GM19467 (cell line): ENCODE results near the gene GLT1D1.

Source experiments
- ATAC-seq: cut with Tn5 transposase; IDR thresholded peaks from one replicate; pipeline ENCODE4 v1.9.1; 2021; ENCODE audit warnings: mild to moderate bottlenecking, moderate library complexity; ENCODE audit not compliant: unreplicated experiment

The GLT1D1 gene

DNA sequence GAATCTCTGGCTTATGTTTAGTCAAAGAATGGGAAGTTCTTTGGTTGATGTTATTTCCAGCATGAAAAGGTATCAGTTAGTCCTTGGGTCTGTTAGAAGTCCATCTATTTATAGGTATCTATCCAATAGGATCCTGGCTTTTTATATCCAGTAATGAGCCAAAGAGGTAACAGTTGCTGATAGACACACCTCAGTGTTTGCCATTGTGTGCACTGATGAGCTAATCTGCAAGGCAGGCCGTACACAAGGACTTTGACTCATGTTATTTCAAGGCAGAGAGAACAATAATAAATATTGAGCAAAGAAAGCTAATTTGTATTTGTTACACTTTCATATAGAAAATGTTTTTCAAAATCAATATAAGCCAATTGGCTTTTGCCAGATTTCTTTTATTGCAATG, 56.4 kb downstream of the GLT1D1 start:
- ATAC-seq: no peak

DNA sequence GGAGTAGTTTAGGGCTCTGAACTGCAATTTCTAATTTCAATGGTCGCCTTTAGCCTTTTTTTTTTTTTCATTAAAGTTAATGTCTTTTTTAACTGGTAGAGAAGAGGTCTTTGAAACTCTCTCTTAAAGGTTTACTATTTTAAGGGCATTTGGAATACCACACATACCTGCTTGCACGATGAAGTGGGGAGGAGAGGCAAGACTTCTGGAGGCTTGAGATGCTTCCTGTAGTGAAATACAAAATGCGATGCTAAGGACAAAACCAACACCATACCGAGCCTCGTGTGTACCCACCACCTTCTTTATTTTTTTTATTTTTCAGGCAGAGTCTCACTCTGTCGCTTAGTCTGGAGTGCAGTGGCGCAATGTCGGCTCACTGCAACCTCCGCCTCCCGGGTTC, 57.4 kb downstream of the GLT1D1 start:
- ATAC-seq: no peak

DNA sequence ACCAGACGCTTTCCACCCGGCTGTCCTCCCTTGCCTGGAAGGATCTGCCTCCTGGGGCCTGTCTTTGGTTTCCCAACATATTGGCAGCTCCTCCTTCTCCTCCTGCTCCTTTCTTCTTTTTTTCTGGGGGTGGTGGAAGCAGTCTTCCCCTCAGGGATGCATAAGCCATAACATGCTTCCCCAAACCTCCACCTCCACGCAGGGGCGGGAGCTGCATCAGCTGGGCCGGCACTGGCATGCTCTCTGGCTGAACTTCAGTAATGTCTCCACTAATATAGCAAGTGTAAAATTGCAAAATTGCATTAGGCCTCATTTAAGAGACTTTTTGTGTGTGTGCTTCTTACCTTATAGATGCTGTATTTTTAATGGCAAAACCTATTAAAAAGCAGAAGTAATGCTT, 58.6 kb downstream of the GLT1D1 start:
- no peak for ATAC-seq

DNA sequence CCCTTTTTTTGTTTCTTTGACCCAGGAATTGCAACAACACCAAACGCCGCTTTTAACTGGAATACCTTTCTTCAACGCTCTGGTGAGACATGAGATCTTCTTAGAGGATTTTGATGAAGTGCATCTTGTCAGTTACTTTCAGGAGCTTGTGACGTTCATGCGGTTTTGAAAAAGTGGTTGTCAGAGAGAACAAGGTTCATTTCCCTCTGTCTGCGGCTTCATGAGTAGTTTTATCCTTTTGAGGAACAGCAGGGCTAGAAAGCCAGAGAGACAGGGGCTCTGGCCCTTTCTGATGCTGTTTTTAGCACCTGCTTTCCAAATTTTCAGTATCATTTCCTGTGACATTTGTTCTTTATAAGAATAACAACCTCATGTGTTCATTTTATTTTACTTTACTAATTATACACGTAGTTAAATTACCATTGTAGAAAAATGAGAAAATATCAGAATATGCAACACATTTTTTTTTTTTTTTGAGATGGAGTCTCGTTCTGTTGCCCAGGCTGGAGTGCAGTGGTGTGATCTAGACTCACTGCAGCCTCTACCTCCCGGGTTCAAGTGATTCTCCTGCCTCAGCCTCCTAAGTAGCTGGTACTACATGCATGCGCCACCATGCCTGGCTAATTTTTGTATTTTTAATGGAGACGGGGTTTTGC, 61.8 kb downstream of the GLT1D1 start:
- peak; percentile 94 for ATAC-seq

DNA sequence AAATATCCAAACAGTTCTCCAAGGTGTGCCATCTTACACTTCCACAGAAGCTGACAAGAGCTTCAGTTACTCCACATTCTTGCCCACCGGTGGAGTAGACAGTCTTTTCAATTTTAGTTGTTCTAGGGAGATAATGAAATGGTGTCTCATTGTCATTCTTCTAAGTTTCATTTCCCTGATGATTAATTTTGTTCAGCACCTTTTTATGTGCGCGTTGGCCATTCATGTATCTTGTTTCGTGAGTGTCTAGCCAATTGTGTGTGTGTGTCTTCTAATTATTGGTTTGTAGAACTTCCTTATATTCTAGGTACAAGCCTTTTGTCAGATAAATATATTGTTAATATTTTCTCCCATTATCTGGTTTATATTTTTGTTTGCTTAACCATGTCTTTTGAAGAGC, 63.1 kb downstream of the GLT1D1 start:
- no peak for ATAC-seq

DNA sequence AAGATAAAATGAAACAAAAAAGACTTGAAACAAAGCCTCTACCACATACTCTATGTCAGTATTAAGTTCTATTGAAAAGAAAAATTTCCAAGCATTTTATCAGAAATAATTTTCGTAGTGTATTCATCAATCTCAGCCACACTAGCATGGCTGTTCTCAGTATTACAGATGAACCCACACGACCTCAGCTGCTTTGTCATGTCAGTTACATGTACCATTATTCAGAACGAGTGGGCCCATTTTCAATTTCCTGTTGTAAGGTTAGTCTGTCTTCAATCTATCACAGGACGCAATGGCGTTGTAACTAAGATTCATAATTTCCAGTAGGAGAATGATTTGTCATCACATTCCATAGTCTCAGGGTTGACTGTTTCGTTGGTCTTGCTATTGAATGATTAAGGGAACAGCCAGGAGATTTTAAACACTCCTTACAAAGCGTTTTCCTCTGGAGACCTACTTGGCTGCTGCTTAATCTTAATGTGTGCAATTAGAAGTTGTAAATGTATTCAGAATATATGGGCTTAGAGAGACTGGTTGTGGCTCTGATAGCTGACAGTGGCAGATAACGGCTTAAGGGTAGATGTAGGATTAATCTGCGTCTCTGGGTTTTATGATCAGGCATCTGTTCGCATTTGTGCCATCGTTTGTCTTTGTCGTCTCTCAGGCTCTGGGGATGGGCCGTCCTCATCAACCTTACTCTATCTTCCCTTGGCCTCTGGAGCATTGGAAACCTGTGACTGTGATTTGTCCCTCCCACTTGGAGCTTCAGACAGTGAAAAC, 65.4 kb downstream of the GLT1D1 start:
- no peak for ATAC-seq

DNA sequence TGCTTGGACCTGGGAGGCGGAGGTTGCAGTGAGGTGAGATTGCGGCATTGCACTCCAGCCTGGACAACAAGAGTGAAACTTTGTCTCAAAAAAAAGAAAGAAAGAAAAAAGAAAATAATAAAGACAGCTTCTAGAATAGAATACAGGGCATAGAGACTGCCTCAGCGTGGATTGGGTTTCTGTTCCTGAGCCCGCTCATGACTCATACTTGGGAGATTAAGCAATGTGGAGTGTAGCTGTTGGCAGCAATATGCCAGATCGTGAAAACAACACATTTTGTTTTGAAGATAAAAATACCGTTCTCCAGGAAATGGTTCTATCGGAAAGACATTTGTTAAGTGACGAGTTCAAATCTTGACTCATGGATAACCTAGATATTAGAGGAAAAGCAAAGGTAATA, 67.2 kb downstream of the GLT1D1 start:
- no peak for ATAC-seq

DNA sequence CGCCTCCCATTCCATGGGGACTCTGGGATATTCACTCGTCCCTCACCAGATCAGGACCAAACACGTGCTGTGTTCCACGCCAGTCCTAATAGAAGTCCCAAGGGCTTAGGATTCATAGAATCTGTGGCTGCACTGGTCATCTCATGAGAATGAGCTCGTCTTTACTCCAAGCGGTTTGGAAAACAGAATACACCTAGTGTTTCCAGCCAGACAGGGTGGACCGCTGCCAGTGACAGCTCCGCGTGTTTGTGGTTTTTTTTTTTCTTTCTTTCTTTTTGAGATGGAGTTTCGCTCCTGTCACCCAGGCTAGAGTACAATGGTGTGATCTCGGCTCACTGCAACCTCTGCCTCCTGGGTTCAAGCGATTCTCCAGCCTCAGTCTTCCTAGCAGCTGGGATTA, 75.1 kb downstream of the GLT1D1 start:
- ATAC-seq: no peak

DNA sequence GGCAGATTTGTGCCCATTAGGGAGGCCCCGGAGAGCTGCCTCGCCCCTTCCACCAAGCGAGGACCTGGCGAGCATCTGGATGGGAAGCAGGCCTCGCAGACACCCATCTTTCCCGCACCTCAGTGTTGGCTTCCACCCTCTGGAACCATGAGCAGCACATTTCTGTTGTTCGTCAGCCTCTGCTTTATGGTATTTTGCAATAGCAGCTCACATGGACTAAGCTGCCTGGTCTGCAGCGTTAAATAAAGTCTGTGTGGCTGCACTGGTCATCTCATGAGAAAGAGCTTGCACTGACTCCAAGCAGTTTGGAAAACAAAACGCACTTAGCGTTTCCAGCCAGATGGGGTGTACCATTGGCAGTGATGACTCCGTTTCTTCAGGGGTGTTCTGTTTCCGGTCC, 75.8 kb downstream of the GLT1D1 start:
- ATAC-seq: no peak

DNA sequence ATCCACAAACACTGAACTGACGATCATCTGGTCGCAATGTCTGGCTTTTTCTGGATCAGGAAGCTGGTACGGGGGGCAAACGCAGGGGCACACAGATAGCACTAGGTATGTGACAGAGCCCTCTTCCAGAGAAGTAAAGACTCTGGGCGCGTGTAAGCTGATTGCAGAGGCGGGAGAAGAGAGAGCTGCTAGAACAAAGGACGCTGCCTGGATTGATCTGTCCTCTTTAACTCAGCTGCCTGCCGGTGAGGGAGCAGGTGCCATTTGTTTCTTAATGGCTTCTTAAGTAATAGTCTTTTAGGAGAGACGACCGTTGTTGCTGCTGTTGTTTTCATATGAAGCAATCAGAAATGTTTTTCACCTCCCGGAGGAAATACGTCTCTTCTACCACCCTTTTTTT, 77.3 kb downstream of the GLT1D1 start:
- ATAC-seq: no peak

DNA sequence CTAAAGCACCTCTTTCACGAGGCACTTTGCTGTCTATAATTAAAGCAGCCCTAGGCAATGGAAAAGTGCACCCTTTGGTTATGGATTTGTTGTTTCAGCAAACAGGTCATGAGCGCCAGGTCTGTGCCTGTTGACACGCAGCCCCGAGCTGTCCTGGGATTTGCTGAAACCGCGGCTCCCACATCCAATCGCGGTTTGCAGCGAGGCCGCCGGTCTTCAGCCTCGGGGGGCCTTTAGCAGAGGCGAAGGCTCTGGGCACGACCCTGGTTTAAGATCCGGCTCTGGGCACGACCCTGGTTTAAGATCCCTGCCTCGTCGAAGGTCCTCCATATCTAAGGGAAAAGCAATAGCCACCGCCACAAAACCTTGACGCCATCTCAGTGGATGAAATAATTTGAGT, 79.2 kb downstream of the GLT1D1 start:
- ATAC-seq: no peak

DNA sequence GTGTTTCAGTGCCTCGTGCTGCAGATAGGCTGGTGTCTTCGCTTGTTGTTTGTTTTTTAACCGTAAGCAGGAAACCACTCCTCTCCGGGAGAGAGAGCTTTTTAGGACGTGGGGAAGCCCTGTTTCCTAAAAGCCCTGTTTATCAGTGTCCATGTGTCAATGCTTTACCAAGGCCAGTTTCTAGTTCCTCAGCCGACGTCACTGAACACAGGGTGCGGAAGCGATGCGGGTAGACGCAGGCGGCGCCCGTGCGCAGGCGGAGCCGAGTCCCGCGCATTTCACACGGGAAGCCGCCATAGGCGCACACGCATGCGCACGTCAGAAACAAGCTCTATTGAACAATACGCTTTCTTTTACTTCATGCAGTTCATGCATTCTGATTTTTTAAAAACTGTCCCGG, 79.8 kb downstream of the GLT1D1 start:
- no peak for ATAC-seq

DNA sequence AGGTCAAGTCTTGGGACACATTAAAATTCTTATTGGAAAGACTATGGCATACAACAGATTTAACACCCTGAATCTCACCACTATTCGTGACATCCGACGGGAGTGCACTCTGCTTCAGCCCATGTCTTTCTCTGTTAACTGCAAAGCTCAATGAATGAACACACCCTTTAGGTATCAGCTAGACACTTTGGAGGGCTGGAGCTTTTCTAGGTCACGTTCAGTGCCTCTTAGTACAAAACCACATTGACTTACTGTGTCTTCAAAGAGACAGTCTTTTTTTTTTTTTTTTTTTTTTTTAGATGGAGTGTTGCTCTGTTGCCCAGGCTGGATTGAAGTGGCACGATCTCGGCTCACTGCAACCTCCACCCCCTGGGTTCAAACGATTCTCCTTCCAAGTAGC, 80.6 kb downstream of the GLT1D1 start:
- ATAC-seq: no peak

DNA sequence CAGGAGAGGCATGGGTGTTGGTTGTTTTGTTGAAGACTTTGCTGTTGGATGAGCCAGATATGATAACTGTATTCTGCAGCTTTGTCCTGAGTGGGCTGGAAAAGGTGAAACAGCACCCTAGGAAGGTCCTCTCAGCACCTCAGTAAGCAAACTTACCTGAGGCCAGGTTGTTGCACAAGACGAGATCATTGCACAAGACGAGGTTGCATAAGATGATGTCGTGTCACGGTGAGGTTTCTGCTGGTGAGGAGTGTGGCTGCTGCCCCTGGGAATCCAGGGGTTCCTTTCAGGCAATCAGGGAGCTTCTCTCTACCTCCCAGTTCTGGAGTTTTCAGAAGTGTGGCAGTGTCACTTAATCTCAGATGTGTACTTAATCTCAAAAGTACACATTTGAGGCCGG, 85.6 kb downstream of the GLT1D1 start:
- ATAC-seq: no peak

DNA sequence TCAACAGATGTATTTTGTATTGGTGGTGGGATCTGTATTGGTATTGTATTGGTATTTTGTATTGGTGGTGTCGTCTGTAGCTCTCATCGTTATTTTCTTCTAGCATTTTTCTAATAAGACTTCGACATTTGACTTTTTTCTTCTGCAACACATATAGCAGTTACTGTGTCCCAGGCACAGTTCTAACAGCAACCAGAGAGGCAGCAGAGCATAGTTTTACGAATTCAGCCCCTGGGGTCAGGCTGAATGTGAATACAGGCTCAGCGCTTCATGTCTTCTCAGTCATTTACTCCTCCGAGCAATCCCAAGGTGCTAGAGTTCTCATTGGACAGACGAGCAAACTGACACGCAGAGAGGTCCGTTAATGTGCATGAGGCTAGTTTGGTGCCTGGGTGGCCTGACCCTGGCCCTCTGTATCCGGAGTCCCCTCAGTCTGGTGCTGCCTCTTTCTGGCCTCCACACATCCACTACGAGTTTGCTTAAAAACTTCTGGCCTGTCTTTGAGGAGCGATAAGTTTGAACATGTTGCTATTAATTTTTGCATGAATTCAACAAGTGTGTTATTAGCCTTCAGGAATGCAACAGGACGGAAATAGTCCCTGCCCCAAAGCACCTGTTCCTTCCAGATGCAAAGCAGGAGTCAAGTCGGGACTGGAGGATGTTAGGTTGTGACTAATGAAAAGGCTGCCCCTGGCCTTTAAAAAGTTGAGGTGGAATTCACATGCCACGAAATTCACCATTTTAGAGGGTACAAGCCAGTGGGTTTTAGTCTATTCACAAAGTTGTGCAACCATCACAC, 87.0 kb downstream of the GLT1D1 start:
- no peak for ATAC-seq

DNA sequence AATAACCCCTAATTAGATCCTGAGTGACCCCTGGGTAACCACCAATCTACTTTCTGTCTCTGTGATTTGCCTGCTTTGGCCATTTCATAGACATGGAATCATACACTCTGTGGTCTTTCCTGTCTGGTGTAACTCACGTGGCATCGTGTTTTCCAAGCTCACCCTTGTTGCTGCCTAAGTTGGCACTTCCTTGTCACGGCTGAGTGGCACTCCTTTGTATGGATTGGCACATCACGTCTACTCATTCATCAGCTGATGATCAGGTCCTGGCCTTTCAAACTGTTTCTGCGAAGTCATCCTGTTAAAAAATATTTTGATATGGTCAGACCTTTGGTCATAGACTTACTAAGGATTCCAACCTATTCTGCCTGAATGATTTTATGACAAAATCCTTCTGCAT, 87.7 kb downstream of the GLT1D1 start:
- no peak for ATAC-seq

DNA sequence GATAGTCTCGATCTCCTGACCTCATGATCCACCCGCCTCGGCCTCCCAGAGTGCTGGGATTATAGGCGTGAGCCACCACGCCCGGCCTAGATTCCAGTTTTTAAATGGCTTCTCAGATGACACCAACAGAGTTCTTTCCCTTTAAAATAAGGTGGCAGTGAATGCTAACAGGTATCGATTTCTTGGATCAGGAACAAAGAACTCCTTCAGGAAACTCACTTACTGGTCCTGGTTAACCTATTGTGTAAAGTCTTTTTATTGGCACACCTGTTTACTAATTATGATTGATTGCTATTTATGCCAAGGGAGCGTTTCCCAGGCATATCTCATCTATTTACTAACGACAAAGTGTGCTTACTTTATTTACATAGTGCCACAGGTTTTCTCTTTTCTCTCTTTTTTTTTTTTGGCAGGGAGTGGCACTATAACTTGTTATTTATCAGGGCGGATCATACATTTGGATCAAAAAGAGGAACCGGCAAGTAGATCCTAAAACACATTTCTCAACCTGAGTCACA, 89.7 kb downstream of the GLT1D1 start:
- no peak for ATAC-seq

DNA sequence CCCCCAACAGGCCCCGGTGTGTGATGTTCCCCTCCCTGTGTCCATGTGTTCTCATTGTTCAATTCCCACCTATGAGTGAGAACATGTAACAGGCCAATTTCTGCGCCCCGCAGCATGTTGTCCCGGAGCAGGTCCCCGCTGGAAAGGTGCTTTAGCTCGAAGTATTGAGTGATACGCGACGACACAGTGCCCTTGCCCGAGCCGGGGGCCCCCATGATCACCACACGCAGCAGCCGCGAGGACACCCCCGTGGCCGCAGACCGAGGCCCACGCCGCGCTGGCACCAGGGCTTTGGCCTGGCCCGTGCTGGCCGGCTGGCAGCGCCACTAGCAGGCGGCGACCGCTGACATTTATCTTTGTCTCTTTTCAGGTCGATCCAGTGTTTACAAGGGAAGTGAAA, 91.7 kb downstream of the GLT1D1 start:
- no peak for ATAC-seq

DNA sequence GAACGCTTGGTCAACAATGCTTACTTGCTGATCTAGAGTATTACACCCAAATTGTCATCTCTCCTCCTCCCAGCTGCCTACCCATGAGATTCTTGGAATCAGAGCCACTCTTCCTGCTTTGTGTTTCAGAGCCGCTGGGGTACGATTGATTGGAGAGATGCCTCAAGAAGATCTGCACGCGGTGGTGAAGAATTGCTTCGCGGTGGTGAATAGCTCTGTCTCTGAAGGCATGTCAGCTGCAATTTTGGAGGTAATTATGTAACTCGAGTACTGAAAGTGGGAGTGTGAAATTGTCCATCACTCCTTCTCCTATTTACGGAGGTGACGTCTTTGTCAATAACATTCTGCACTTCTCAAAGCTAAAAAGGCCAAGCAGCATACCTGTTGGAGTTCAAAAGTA, 93.9 kb downstream of the GLT1D1 start:
- no peak for ATAC-seq

DNA sequence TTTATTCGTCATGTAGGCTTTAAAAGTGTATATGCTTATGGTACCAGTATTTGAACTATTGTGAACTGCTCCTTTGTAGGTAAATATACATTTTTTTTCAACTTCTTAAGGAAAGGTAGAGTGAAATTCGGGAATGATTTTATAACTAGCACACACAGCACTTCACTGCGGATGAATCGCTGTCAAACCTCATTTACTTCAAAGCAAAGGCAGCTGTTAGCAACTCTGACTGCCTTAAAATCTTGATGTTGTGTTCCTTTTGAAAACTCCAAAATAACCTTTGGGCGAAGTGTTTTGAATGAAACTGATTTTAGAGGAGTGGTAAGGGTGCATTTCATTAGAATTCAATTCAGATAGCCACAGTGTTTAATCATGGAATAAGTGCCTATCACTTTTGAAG, 95.8 kb downstream of the GLT1D1 start:
- ATAC-seq: no peak

DNA sequence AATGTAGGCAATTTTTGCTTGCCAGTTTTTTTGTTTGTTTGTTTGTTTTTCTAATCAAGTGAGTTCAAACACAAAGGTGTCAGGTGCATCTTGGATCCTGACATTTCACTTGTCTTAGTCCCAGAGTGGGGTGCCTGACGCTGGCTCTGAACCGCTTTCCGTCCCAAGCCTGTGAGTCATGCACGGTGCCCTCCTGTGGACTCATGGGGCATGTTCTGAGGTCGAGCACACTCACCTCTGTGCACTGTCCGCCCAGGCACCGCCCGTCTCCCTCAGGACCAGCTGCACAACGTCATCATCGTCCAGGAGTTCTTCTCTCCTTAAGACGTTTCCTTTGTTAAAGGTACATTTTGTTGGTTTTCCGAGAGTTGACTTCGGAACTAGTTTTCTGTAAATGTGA, 98.2 kb downstream of the GLT1D1 start:
- ATAC-seq: no peak

DNA sequence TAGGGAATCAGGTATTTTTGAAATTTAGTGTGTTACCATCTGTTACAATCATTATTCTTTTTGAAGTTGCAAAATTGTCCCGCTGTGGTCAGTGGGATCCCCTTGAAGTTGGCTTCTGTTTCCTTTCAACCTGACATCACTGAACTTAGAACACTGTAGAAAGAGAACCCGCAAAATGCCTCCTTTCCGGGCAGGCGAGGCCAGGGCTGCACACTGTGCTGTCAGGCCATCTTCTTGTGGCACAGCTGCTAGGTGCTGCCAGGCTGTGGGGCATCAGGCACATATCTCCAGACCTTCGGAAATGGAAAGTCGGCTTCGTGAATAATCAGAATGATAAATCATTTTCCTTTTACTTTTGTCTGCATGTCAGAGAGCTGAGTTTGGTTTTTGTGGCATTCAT, 103.5 kb downstream of the GLT1D1 start:
- no peak for ATAC-seq
